Activated gamma-delta T cell treated with anti-CD3 and anti-CD28 coated beads, Interleukin-2, amount 50 U/mL, for 16 hours (primary cell): ENCODE measurements around the gene C4orf50.

Experiments used
- DNase-seq: peaks from one replicate; pipeline ENCODE4 v3.0.0-alpha.2; 2020; ENCODE audit warnings: low read depth

The C4orf50 gene

DNA sequence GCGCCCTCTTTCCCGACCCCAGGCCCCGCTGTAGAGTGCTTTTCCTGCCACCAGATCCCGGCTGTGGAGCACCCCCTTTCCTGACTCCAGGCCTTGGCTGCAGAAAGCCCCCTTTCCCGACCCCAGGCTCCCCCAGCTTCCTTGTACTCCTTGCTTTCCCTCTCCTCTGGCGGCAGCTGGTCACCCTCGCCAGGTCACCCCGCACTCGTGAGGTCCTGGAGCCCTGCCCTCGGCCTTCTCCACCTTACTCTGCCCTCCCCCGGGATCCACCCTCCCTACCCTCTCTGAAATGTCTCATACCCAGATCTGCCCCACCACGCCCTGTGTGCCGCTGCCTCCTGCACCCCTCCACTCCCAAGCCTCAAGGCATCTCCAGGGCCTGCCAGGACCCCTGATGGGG, 25.0 kb upstream of the C4orf50 start:
- no peak for DNase-seq

DNA sequence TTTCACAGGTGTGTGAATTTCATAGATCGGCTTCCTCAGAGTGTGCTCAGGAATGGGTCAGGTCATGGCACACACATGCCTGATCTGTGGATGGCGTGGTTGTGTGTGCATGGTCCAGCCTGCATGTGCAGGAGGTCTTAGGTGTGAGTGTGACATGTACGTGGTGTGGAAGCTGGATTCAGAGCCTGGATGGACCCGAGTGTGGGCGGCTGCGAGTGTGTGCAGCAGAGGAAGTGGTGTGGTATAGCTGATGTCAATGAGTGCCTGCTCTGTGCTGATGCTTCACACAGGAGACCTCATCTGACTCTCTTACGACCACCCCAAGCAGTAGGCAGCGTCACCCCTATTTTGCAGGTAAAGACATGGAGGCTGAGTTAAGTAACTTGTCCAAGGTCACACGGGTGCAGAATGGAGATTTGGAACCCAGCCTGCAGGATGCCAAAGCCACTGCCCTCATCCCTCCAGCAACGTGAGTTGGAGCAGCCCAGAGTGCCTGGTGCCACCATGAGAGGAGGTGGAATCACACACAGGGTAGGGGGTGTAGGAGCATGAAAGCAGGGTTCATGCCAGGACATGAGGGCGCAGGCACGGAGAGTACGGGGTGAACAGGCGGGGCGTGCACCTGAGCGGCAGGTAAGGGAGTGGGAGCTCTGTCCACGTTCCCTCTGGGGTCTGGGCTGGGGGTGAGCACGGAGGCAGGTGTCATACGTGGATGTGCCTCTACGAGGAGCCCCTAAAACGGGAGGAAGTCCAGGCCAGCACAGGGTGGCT, 24.2 kb upstream of the C4orf50 start:
- DNase-seq: no peak

DNA sequence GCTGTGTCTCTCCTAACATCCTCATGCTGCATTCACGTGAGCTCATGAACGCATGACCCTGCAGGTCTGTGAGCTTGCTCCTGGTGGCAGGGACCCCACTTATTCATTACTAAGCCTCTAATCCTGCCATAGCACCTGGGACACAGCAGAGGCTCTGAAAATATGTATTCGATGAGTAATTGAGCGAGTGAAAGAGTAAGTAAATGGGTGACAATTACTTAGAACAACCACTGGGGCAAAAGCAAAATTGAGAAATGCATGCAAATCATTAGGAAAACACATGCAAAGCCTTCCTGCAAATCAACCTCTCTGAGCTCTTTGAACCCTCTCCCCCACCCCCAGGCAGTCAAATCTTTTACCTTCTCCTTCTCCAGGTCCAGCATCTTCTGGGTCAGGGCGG, 23.6 kb upstream of the C4orf50 start:
- no peak for DNase-seq

DNA sequence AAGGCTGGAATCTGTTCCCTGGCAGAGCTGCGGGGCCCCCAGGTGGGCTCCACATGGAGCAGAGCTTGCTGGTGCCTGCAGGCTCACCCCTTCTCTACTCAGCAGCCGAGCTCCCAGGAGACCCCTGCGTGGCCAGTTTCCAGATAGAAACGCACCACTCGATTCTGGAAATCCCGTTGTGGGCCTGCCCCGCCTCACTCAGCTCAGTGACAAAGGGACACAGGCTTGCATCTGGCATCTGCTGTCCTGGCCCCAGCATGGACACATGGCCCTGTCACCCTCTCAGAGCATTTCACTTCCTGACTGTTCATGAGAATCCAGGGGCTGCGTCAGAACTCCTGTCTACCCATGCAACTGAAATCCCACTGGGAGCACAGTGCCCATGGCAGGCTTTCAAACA, 20.5 kb upstream of the C4orf50 start:
- no peak for DNase-seq

DNA sequence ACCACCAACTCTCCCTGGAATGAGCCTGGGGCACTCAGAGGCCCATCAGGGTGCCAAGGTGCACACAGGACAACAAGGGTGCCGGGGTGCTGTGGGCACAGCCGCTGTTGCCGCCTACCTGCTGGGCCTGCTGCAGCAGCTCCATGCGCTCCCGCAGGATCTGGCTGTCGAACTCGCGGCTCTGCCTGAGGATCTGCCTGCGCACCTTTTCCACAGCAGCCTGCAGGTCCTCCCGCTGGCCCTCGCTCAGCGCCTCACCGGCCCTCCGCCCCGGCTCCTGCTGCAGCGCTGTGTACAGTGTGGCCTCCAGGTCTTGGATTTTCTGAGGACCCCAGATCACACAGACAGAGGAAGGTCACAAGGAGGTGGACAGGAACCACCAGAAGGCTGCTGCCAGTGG, 17.6 kb upstream of the C4orf50 start:
- DNase-seq: no peak

DNA sequence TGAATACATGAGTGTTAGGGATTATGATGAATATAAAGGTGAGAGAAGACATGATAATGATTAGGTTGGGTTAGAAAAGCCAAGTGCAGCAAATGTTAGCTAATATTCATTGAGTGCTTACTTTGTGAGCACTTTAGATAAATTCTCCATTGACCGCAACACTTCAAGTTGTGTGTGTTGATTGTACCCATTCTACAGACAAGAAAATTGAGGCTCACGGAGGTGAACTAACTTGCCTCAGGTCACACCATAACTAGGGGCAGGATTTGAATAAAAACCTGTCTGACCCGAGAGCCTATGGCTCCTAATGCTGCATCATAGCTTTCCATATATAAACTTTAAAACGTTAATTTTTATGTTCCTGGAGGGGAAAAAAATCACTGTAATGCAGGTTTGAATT, 15.2 kb upstream of the C4orf50 start:
- no peak for DNase-seq

DNA sequence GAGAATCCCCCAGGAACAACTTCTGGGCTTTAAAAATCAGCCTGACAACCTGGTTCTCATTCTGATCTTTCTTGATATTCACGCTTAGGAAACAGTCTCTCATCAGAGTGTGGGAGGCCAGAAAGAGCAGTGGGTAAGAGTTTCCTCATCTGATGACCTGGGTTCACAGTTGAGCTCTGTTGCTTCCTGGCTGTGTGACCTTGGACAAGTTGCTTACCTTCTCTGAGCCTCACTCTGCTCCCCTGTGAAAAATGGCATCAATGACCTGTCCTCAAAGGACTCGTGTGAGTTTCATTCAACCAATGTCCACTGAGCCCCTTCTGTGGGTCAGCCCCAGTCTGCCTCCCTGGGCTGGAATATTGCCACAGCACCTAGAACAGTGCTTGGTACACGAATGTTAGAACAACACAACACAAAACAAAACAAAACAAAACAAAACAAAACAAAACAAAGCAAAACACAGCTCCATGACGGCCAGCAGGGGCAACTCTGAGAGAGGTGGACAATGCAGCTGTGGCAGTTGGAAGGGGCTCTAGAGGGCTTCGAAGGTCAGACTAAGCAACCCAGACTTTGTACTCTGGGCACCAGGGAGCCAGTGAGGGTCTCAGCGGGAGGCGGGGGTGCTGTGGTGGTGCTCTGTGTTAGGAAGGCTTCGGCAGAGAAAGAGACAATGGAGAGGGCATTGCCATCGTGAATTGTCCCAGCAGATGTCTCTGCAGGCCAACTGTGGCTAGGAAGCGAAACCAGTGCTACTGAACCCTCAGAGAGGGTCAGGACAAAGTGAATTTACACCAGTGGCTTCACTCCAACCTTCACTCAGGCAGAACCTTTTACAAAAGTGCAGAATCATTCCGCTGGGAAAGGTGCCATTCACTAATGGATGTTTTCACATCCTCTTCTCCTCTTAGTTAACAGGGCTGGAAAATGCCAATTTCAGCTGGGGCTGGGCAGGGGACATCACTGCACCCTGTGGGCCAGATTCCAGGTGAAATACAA, 14.3 kb upstream of the C4orf50 start:
- no peak for DNase-seq

DNA sequence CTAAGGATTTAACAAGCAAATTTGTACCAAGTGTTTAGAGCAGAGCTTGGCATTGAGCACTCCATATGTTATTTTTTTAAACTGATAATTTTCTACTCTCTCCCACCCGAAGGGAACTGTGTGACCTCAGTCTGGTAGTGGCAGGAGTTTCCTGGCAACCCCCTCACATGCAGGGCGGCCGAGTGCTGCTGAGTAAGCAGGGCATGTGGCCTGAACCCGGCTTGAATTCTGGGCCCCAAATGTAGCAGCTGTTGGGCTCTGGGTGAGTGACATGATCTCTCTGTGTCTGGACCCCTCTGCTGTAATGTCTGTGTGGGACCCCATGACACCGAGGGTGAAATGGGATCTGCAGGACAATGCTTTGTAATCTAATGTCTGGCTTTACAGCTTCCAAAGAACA, 13.6 kb upstream of the C4orf50 start:
- DNase-seq: no peak

DNA sequence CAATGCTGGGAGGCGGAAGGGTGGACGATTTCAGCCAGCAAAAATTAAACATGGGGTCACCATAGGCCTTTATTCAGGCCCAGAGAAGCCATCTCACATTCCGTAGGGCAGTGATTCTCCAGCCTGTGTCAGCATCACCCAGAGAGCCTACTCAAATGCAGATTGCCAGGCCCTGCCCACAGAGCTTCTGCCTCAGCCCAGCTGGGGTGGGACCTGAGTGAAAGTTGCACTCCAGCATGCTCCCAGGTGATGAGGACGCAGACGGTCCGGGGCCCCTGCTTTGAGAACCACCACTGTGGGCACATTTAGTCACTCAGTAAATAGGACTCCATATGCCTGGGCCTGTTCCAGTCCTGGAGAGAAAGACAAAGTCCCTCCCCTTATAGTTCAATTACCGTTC, 12.4 kb upstream of the C4orf50 start:
- no peak for DNase-seq

DNA sequence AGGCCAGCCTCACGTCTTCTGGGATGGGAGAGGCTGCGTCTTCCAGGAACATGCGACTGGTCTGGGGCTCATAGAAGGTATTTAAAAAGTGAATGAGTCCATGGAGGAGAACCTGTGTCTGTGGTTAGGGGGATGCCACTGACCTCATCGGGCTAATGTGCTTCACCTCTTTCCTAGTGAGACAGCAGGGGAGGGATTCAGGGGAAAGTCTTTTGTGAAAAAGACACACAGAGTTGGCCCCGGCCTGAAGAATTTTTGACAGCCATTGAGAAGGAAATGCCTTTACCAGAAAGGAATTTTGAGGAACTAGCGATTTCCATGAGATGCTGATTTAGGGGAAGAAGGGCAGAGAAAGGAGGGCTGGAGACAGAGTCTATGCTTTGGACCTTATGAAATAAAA, 11.0 kb upstream of the C4orf50 start:
- no peak for DNase-seq

DNA sequence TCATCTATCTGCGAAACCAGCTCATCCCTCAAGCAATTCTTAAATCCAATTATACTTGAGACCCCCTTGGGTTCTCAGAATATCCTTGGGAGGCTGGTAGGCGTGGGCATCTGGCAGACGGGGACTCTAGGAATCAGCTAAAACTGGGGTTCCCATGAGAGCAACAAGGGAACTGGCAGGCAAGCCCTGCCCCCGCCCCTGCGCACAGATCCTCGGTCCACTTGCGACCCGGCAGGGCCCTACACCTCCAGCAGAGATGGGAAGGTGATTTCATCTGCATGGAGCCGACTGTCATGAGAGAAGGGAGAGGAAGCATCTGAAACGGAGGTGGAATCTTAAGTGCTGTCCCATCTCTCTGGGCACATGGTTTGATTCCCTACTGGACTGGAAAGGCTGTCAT, 9.9 kb upstream of the C4orf50 start:
- no peak for DNase-seq

DNA sequence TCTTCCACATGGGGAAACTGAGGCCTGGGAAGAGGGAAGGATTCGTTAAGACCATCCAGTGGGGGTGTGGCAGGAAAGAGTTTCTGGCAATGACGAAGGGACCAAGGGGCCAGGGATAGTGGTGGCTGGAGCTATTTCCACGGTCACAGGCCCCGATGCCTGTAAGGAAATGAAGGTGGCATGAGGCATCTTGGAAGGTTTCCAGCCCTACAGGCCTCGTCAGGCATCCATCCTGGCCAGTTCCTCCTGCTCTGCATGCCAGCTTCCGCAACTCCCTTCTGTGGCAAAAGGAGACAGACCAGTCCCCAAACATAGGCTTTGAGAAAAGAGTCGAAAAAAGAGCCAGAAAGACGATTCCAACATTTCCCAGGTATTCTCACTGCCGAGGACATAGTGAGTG, 9.2 kb upstream of the C4orf50 start:
- no peak for DNase-seq

DNA sequence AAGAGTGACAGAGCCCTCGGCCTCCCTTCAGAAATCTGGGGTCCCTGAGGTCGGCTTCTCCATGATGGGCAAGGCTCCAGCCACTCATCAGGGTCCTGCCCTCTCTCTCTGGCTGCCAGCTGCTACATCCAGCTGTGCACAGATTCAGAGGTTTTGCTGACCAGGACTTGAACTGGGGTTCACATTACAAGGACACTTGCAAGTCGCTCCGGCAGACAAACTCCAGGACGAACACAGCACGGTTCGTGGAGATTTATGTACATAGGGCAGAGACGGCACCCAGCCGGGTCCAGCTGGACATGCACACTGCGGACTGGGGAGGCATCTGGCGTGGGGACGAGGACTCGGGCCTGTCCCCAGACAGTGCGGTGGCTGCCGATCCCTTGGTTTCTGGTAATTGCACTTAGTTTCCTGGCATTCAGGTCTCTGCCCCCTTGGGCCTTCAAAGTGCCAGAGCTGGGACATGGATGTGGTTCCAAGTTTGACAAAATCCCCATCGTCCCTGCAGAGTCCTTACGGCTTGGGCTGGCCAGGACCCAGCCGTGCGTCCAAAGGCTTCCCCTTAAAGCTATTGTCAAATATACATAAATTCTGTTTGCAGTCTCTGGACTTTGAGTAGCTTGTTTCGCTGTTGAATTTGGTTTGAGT, 6.2 kb upstream of the C4orf50 start:
- no peak for DNase-seq

DNA sequence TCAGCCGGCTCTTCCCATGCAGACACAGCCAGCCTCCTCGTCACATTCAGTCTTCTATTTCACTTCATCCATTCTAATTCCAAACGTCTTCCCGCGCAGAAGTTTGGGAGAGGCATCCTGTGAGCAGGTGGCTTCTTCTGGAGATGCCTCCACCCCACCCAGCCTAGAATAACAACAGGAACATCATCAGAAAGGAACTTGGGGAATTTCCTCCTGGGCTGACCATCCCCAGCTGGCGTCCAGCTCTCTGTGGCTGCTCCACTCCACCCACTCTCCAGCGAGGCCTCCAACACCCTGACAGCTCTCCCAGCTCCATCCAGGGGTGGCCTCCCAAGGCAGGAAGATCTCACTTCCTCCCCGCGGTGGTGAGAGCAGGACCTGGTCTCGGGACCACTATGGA, 5.5 kb upstream of the C4orf50 start:
- DNase-seq: no peak

DNA sequence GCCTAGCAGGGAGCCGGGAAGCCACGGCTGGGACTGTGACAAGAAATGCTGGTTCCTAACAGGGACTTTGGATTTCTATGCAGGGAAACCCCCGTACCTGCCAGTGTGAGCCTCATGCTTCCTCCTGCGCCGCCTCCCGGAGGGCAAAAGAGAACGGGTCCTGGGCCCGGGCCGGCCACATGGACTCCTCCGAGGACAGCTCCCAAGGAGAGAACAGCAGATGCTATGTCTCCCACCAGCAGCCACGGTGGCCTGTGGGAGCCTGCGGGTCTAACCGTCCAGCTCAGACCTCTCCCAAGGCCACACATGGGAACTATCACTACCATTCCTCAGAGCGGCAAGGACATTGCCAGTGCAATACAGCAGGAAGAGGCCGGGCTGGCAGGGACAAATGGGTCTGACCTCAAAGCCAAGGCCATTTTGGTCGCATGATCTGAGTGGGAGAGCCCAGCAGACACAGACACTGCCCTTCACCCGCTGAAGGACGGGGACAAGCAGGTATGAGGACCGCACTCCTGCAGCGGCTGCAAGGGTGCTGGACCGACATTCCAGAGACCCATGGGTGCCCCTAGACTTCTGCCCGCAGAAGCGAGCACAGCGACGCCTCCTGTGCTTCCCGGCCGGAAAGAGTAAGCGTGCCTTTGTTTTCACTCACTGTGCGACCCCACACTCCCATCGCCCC, 4.5 kb upstream of the C4orf50 start:
- DNase-seq: no peak

DNA sequence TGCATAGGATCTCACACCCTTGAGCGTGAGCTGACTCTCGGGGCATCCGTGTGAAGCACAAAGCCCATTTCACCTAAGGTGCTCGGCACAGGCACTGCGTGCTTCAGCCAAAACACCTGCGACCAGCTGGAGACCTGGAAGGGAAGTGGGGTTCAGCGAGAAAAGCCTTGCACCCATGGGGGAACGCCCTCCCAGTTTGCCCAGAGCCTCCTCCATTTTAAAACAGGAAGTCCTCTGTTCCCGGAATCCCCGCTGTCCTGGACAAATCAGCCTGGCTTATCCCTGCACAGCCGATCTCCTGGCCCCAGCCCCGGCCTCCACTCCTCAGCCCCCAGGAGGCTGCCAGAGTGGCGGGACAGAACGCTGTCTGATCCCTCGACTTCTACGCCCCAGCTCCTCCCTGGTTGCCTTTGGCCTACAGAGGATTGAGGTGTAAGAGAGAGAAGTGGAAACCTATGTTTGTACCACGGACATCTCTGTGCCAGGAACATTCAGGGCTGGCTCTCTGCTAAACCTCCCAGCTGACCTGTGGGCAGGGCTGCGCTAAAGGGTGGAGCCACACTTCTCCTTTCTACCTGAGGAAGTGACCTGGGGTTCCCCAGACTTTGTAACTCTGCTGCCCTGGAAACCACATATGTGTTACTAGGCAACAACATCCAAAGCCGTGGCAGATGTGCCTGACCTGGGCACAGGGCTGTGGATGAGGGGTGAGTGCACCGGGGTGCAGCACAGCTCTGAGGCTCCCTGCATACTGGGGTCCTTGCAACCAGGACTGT, 3.8 kb upstream of the C4orf50 start:
- no peak for DNase-seq

DNA sequence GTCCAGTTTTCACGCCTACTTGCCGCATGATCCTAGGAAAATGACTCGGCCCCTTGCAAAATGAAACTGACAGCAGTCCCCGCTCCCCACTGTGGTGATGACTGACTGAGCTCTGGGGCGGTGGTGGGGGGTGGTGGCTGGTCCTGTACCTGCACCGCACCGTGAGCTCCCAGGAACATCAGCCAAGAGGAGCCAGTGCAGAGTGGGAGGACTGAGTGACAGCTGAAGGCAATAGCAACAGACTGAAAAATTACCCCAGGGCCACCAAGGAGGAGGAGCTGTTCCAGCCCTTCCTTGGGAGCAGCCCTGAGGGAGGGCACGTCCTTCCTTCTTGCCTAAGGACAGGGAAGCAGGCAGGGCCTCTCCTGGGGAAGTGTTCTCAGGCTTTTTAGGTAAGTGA, 2.4 kb upstream of the C4orf50 start:
- no peak for DNase-seq

DNA sequence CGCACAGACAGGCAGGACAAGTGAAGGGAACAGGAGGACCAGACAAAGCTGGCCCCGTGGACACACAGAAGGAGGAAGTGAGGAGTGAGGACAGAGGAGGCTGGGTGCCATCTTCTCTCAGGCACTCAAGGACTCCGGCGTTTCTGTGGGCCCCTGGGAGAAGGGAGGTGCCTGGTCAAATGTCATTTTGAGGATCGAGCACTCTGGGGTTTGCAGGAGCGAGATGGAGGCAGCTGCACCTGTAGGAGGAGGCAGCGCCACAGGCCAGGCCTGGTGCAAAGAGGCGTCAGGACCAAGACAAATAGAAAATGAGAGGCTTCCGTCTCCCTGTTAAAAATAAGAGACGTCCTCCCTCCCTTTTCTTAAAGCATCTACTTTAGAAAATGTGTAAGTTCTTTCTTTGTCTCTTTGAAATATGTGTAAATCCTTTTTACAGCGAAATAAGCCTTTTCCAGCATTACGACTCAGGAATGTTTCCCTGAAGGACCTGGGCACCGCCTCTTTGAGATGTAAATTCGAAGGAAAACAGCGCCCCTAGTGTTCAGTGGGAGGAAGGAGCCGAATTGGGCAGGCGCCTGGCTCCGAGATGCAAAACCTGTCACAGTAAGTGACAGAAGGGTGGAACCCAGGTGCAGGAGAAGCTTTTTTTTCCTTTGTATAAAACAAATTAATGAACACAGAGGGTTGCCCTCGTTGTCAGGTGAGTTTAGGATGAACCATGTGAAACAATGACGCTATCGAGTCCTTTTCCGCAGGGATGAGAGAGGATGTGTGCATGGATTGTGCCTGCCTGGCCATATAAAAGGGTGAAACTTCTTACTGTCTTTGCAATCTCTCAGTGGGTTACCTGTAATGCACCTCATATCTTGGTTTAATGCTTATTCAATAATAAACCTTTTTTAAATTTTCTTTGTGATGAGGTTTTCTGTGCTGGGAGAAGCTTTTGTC, 1.4 kb upstream of the C4orf50 start:
- no peak for DNase-seq

DNA sequence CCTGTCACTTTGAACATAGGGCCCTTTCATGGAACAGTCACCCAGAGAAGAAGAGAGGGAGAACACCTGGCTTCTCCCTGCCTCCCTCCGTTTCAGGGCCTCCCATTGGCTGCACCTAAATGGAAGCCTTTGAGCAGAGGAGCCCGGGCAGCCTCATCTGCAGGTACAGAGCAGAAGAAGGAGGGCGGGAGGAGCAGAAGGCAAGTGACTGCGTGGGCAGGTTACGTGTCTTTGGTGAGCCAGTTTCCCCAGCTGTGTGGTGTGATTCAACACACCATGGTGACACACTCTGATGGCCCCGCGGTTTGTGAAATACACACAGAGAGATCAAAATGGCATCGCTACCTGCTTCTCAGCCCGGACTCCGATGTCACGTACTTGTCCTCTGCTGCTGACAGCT, 431 bp downstream of the C4orf50 start:
- DNase-seq: no peak

DNA sequence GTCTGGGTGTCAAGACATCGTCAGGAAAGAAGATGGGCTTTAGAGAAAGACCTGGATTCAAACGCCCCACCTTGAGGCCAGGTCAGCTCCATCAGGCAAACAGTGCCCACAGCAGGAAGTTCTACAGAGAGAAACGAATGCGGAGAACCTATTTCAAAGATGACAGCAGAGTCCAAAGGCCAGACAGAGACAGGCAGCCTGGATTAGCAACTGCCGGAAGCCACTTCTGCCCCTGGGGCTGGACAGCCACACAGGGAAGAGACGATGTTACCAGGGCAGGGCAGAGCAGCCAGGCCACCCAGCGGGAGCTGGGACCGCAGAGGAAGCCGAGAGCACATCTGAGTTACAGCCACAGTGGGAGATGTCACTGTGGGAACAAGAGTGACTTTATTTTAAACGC, 1.2 kb downstream of the C4orf50 start:
- no peak for DNase-seq
